Left renal cortex interstitium (tissue), 4 donors: ENCODE results near the gene CHN1. TPM values are rescaled to one million over a fixed set of nuclear protein-coding genes. Genes with fewer than 3 reads are reported as not detected.

Source experiments
- DNase-seq, 4 donors: peaks; one replicate each; pipeline ENCODE4 v3.0.0-alpha.2; 2013; ENCODE audit warnings: low read depth in 4 of 4, low spot score in 2 of 4, missing footprints in 1 of 4
- polyA plus RNA-seq, 4 donors: library from polyadenylated mRNA; unstranded; fragments of 120-200 nt; gene quantifications; one replicate each; pipeline ENCODE4 v1.2.1, GENCODE V29; 2013; ENCODE audit not compliant: insufficient read length in 4 of 4

CHN1 gene
- polyA plus RNA-seq, 4 donors: 21.1 to 29.1 (median 26.8) TPM

DNA sequence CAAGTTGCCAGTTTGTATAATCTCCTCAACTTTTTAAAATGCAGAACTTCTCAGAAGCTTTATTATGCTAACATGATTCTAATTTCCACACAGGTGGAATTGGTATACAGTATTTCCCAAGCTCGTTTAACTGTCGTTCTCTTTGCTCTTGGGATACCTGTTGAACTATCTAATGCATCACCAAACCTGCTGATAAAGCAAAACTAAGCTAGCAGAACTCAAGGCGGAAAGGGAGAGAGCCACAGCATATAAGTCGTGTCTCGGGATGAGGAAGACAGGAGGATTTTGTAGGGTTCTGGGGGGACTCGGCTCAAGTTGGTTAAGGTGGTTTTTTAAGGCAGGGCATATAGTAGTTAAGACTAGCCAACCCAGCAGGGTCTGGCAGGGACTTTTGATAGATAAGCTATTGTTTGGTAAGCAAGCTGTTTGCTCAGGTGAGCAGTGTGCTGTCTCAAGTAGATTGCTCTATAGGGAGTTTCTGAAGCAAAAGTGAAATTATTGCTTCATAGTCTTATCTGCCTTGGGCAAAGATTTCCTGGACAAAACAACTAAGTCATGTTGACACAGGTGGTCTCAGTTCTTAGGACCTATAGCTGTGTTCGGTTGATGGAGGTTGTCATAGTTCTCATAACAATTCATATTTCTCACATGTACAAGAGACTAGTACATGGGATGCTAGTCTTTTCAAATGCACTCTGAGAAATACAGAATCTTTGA is 212.7 kb downstream of the CHN1 start:
- DNase-seq: no peak

DNA sequence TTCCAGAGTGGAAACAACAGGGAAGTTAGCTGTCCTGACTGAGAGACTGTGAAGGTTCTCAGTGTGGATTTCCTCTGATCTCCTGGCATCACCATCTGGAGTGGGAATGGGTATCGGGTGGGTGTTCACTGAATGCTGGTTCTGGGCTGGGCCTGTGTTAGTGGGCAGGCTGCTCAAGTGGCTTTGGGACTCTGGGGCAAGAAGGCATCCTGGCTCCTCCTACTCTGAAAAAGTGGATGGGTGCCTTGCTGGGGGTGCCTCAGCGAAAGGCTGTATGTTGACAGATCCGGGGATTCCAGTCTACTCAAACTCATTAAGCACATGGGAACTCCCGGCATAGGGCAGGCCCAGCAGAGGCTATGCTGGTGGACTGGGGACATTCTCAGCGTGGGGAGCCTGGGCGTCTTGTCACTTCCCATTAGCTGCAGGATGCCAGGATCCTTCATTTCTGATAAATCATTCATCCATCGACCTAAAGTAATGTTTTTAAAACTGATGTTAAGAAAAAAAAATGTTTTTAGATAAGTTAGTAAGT is 213.4 kb downstream of the CHN1 start:
- DNase-seq: no peak

DNA sequence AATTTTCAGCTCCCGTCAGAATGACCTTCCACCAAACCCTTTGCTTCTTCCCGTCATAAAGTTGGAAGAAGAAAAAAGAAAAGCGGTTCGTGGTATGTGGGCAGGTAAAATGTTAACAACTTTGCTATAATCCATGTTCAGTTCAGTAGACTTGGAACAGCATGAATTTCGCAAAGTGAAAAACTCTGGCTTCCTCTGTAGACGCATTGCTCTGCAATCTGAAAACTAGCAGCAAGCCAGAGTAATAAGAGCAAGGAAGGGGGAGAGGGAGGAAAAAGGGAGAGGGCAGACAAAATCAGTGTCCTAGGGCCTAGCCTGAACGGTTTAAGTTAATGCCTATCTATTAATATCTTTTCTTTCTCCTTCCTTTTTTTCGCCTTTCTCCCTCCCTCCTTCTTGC is 214.2 kb downstream of the CHN1 start:
- DNase-seq: no peak

DNA sequence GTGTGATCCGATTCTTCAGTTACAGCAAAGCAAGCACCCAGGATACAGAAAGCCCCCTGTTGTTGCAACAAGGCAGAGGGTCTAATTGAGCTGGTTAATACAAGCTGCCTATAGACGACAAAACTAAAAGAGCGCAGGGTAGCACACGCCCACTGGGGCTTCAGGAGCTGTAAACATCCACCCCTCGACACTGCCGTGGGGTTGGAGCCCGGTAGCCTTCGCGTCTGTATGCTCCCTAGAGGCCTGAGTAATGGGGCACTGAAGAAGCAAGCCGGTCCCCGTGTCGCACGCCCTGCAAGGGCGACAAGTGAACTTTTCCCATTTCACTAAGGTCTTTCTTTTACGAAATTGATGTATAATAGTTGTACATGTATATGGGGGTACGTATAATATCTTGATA is 216.2 kb downstream of the CHN1 start:
- no peak for DNase-seq

DNA sequence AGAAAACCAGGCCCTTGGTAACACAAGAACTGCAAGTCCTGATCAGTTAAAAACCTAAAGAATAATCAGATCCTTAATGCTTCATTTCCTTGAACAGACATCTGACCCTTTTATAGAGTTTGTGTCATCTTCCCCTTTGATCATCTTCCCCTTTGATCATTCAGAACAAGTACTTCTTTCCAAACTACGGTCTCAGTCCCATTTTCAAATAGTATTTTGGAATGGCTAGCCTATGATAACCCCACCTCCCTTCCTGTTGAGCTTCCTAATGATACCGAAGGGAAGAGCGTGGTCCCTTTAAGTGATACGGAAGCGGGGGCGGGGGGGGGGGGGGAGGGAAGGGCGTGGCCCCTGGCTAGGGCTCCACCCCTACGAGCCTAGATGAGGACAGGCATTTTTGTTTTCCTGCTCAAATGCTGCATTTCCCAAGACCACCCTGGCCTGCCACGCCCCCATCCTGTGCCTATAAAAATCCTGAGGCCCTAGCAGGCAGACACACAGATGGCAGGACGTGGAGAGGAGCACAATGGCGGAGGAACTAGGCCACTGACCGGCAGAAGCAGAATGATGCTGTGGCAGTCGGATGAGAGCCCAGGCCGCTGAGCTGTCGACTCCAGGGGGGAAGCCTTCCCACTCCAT is 216.8 kb downstream of the CHN1 start:
- DNase-seq: no peak

DNA sequence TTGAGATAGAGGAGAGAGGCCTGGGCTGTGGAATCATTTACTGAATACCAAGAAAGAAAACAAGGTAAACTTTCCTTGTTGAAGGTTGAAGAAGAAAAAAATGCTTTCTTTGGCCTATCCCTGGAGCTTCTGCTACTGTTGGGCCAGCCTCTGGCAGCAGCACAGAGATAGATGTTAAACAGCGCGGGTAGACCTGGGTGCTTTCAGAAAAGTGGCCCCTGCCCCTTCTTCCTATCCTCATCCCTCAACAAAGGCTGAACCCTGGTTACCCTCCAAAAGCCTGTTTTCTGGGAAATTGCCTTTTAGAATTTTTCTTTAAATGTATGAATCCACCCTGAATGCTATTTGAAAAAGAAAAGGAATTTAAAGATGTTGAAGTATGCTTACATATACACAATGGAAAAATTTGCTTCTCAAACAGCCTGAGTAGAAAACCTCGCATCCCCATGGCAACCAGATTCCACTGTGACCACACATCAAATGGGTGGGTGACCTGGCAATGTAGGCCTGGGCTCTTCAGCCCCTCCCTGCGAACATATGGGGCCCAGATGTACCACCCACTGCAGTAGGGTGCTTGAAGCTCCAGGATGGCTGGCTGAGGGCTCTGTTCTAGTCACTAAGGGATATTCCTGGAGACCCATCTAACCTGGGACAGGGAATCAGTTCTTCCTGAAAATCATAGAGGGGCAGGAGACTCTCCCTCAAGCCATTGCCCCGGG is 217.5 kb downstream of the CHN1 start:
- DNase-seq: no peak

DNA sequence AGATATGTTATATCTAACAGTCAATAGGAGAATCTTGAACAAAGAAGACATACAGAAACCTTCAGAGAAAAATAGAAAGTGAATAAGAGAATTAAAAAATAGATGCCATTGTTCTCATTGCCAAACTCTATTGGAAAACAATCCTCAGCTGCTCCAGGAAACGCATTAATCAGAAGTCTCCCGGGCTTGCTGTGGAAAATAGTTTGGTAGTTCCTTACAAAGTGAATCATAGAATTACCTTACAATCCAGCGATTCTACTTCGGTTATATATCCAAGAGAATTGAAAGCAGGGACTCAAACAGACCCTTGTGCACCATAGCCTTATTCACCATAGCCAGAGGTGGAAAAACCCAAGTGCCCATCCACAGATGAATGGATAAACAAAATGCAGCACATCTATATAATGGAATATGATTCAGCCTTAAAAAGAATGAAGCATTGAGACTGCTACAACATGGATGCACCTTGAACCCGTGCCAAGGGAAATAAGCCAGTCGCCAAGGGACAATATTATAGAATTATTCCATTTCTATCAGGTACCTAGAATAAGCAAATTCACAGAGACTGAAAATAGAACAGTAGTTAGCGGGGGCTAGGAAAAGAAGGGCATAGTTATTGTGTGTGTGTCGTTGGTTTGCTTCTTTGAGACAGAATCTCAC is 219.0 kb downstream of the CHN1 start:
- DNase-seq: no peak

DNA sequence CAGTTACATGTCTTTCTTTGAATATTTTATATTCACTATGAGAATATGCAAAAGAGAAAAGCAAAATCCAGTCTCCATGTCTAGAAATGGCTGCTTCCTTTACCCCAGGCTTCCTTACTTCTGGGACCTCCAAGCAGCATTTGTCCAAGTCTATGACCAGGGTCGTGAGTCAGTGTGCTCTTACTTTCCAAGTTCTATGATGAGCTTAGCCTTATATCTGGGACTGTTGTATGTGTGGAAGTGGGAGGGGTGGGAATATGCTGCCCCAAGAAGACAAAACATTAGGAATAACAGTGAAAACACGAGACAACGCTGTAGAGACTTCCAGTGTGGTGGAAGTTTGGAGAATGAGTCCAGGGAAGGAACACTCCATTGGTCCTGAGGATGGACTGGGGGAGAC is 219.7 kb downstream of the CHN1 start:
- no peak for DNase-seq

DNA sequence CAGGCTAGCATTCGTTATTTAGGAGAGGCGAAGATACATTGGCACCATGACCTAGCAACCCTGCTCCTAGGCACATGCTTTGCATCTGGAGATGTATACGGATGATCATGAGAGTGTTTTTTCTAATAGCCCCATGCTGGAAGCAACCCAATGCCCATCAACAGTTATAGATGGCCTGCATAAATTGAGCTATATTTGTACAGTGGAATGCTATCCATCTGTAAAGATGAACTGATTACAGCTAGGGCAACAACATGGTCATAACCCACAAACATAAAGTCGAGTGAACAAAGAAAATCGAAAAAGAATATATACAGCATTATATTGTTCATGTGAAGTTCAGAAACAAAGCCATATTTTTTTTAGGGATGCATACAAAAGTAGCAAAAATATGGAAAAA is 220.3 kb downstream of the CHN1 start:
- no peak for DNase-seq

DNA sequence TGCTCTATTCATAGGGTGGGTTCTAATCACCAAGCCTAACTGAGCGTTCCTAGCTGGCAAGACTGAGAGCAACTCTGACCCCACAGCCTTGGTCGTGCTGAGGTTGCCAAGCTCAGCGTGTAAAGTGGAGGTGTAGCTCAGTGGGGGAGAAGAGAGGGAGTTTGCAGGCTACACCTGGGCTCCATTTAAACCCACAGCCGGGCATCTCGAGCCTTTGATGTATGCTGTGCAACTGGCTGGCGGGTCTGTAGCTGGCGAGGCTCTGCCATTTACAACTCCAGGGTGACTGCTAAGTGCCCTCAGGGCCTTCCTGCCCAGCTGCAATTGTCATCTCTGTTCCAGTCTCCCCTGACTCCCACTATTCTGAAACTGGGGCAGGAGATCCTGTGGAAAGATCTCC is 220.9 kb downstream of the CHN1 start:
- no peak for DNase-seq

DNA sequence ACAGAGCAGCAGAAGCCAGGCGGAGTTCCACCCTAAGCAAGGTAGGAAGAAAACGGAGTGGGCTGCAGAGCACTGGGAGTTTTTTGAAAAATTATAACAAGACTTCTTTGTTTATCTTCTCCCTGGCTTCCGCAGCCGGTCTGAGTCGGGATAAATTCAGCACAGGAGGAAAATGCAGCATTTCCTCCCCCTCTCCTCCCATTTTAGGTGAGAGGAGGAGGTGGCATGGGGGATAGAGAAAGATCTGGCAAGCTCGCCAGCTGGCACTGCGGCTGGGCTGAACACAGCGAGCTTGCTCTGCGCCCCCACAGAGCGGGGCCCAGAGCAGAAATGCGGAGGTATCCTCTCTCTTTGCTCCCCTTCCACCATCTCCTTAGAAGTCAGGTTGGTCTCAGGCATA is 223.2 kb downstream of the CHN1 start:
- DNase-seq: no peak

DNA sequence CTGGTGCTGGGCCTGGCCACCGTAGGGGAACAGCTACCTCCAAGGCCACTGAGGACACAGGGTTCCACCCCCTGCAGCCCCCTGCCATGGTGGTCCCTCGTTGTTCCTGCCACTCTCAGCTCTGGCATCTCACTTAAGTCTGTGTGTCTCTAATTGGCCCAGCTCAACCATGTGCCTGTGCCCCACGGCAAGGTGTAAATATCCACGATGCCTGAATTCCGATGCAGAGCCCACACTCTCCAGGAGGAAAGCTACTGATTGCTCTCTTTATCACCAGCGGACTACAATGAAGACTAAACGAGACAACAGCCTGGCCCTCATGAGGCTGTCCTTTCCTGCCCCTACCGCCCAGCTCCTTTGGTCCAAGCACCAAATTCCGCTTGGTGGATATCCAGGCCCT is 223.9 kb downstream of the CHN1 start:
- DNase-seq: no peak

DNA sequence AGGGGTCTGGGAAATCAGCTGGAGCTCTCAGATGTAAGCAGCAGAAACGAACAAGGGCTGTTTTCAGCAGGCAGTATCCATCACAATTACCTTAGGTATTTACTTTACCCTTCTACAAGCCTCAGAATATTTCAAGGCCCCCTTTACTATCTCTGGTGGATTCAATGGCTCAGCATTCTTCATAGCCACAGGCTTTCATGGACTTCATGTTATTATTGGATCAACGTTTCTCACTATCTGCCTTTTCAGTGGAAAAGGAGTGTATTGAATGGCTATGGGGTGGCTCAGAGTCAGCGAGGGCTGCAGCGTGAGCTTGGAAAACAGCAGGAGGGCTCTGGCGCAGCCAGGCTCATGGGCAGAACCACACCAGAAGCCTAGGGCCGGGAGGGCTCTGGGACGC is 224.3 kb downstream of the CHN1 start:
- no peak for DNase-seq

DNA sequence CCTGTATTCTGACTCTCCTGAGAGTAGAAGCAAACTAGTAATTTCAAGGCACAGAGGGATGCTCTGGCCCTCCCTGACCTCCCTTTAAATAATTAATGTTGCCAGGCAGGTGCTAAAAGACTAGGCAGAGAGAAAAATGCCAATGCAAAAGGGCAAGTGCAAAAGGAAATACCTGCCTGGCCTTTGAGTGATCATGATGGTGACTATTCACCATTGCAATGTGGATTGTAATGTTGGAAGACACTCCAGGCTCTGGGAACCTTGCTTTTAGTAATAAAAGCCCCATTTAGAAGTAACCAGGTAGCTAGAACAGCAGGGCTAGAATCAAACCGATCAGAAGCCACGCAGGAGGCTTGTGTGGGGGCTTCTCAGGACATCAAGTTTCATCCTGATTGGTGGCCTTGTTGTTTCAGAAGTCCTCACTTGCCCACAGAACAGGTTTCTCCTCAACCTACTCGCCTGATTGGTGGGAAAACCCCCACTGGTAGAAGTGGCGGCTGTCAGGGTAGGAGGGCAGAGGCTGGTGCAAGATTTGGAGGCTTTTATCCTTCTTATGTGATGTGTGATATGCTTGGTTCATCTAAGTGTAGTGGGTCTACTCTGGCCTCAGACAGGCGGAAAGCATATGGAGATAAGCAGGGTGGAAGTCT is 224.9 kb downstream of the CHN1 start:
- DNase-seq: no peak

DNA sequence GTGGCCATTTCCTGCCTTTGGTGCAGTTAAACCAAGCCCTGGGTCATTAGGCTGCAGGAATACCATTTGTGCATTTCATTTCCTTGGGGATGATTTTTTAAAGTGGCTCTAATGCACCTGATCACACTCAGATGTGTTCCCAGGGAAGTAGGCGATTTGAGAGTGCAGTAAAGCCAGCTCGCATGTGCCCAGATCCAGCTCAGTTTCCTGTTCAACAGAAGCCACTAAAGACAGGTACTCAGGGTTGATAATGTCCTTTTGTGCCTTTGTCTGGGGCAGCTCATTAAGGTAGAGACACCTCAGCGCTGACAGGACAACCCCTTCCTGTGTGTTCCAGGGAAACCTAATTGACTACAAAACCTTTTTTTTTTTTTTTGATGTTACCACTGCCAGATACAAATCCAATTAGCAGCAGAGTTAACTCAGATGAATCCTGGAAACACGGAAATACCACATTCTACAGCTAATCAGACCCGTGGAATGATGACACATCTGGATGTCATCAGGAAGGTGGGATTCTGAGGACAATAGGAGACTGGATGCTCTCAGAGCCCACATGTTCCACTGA is 225.7 kb downstream of the CHN1 start:
- no peak for DNase-seq

DNA sequence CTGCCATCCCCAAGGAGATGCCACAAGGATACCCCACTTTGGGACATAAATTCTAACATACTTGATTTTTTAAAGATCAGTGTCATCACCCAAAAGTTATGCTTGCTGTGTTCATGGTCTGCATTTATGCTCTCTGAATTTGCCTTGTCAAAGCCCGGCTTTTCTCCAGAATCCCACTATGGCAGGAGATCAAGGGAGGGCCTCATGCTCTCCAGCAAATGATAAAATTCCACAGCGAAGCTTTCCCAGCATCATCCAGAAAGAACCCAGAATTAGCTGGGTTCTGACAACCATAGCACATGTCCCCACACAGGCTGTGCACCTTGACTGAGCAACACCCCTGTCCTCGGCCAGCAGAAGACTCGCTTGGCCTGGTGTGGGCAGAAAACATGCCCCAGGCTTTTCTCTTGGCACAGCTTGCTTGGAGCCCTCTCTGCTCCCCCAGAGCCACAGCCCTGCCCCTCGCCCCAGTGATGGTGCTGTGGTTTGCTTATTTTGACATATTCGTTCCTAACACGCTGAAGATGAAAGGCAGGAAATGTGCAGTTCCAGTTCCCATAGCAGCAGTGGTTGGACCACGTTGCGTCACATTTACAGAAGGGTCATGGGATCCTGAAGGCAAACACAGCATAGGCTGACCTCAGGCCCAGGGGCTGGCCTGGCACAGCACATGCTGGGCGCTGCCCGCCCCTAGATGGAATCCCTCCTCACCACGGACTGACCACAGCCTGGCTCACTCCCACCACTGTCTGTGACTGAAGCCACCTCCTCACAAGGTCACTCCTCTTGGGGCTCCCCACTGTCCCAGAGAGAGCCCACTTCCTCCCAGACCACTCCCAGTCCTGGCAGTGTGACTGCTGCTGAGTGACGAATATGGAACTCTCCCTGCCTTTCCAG is 226.8 kb downstream of the CHN1 start:
- DNase-seq: no peak

DNA sequence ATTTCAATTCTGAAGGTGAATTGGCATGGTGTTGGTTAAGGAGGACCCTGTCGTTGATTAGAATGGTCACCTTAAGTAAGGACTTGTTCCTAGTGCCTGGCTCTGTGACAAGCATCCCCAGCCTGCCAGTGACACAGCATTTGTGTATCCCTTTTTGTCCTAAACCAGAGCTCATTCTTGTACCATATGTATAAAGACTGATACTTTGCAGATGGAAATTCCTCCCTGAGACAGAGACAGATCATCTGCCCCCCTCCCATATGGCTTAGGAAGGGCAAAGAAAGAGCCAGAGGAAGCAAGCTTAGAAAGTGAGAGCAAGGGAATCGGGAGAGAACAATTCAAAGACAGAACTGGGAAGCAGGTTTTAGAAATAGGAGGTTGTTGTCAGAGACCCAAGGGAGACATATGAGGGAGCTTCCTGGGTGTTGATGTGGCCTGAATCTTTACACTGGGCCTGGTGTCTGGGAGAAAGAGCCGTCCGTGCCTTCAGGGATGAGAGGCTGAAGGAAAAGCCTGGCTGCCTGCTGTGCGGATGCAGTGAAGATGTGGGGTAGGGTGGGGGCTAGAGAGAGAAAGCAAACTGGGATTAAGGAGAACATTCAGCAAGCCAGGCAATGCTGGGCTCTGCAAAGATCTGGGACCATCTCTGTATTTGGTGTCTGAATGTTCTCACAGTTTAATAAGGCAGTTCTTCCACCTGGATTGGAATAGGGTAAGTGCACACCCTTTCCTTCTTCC is 227.7 kb downstream of the CHN1 start:
- no peak for DNase-seq

DNA sequence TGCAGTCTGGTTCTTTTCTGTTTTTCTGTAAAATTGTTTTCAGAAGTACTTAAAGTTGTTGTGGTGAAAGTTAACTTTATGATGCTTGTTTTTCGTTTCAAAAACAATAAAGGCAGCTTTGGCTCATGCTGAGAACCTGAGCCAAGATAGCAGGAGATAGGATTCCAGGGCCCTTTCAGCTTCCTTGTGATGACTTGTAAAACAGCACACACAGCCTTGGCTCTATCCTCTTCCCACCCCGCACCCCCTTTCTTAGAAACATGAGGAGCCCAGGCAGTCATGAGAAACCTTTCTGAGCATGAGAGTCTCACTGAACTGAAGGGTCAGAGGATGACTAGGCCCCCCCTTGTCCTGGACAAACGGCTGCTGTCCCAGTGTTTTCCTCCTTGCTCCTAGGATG is 228.5 kb downstream of the CHN1 start:
- DNase-seq: no peak

DNA sequence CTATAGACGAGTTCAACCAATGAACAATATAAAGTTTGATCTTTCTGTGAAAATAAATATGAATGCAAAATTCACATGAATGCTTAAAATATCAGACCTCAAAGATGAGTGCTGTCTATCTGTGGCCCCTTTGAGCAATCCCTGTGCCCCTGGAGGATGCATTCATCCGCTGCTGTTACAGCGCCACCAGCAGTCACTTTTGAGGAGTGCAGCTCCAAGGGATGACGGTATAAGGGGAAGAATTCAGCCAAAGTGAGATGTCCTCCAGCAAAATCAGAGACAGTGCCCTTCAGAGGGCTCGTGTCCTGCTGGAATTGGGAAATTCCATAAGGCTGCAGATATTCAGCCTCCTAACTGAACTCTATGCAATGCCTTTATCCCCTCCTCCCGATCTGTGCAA is 229.0 kb downstream of the CHN1 start:
- DNase-seq: no peak
